Measurements from ENCODE around the gene CORO2A. TPM values are rescaled to one million over a fixed set of nuclear protein-coding genes. Genes with fewer than 3 reads are reported as not detected.

Gene CORO2A
- total RNA-seq, 2 experiments from 2014 or later, result 6.0 to 6.5 TPM

- ChIA-PET POLR2A (no interaction called here), CTCF (no interaction called here)
Measured at GRCh38 chr9:98152526-98152925, 39.9 kb downstream of the CORO2A start.

GRCh38 chr9:98150721-98151120 lies 41.7 kb downstream of the CORO2A start:
- CTCF ChIA-PET, result no interaction called here
- POLR2A ChIA-PET, result no interaction called here

DNA sequence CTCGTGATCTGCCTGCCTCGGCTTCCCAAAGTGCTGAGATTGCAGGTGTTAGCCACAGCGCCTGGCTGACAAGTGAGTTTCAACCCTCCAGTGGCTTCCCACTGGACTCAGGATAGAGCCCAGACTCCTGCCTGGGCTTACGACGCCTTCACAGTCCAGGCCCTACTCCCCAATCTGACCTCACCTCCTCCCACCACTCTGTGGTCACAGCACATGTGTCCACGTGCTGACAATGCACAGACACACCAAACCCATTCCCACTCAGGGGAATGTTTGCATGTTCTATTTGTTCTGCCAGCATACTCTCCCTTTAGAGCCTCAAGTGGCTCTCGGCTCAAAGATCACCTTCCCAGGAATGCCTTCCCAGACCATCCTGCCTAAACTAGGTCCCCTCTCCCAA lies 42.3 kb downstream of the CORO2A start:
- CTCF ChIA-PET, result interaction anchor here (1.7 kb wide), 1 partner anchor 29 kb away, joined by 3 read pairs; no protein-coding TSS in a partner anchor
- POLR2A ChIA-PET, result no interaction called here

- ChIA-PET CTCF (interaction anchor here (1.7 kb wide), 1 partner anchor 29 kb away, joined by 3 read pairs; no protein-coding TSS in a partner anchor), POLR2A (interaction anchor here (0.5 kb wide), 1 partner anchor 34 kb away, joined by 7 read pairs; no protein-coding TSS in a partner anchor)
Measured at GRCh38 chr9:98149422-98149821, 43.0 kb downstream of the CORO2A start.

GRCh38 chr9:98148486-98148885 lies 44.0 kb downstream of the CORO2A start:
- ChIA-PET POLR2A (no interaction called here), CTCF (interaction anchor here (1.4 to 1.7 kb wide), 2 partner anchors 11 to 28 kb away, joined by 3 read pairs; no protein-coding TSS in a partner anchor)

GRCh38 chr9:98147582-98147981 lies 44.9 kb downstream of the CORO2A start:
- POLR2A ChIA-PET, result no interaction called here
- CTCF ChIA-PET, result interaction anchor here (1.4 kb wide), 1 partner anchor 12 kb away, joined by 3 read pairs; no protein-coding TSS in a partner anchor

DNA sequence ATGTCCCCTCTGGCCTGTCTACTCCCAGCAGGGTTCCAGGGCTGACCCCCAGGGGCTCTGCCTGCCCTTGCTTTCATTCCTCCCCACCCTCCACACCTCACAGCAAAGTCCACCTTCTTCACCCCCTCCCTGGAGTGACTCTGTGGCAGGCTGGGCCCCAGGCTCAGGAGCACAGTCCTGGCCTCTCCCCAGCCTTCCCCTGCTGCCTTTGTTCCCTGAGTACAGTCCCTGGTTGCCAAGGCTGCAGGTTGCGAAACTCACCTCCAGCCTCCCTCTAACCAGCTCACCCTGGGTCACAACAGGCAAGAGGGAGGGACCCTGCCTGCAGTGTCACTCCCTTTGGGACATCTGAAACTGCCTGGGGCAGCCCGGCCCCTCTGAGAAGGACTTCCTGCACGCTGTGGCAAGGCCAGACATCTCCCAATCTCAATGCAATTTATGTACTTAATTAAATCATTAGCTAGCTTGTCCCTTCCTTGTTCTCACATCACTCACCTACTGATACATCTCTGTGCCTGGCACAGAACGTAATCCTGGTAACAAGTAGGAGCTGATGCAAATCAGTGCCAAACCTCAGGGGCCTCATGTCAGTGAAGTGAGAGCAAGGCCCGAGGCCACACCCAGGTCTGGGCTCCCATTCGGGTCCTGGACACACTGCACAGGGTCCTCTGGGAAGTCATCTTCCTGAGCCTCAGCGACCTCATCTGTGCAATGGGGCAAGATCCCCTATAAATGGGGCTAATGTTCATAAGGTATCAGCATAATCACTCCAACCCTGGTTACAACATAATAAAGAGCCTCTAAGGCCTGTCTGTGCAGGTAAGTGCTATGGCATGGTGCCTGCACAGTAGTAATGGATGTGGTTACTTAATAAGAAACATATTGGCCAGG lies 46.1 kb downstream of the CORO2A start:
- ChIA-PET POLR2A (no interaction called here), CTCF (no interaction called here)

DNA sequence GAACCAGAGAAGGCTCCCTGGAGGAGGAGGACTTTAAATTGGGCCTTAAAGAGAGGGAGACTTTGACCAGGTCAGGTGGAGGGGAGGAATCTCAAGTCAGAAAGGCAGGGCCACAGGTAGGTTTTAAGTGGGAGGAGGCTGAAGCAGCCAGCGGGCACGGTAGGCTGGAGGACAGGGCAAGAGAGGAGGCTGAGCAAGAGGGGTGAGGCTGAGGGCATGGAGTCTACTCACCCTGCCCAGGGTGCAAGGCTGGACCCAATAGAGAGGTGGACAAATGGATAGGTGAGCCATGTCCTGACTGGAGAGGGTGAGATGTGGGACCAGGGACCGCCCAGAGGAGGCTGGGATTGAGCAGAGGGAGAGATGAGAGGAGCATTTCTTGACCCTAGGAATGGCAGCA lies 47.8 kb downstream of the CORO2A start:
- CTCF ChIA-PET, result no interaction called here
- POLR2A ChIA-PET, result no interaction called here

DNA sequence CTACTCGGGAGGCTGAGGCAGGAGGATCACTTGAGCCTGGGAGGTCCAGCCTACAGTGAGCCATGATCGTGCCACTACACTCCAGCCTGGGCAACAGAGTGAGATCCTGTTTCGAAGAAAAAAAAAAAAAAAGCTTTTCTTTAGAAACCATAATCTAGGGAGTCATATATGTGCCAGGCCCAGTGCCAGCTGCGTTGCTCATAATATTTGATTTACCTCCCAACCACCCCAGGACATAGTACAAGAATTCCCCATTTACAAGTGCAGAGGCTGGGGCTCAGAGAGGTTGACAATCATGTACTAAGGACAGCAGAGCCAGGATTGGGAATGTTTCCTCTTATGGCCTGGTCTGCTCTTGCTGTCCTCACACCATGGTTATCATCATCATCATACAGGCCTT lies 48.4 kb downstream of the CORO2A start:
- POLR2A ChIA-PET, result no interaction called here
- CTCF ChIA-PET, result no interaction called here

DNA sequence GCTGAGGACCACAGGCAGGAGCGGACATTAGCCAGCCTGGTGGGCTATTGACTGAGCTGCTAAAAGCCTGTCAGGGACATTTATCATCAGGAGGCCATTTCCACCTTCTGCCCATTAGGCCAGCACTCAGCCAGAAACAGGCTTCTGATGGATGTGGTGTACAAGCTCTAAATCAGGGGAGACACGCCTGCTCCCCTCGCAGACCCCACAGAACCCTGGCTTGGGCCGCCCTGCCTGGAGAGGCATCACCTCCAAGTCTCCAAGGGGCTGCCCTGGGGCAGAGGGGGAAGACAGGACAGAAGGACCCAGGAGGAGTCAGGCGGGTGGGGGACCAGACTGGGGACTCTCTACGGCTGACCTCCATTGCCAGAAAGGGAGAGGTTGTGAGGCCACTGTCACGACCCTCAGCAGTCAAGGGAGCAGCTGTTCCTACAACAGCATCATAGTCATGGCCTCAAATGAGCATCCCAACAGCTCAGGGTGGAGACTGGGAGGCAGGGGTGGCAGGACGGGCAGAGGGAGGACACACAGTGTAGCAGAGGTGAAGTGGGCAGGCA lies 49.4 kb downstream of the CORO2A start:
- POLR2A ChIA-PET, result no interaction called here
- CTCF ChIA-PET, result no interaction called here

GRCh38 chr9:98142182-98142907 lies 50.1 kb downstream of the CORO2A start:
- ChIA-PET CTCF (no interaction called here), POLR2A (no interaction called here)

GRCh38 chr9:98140503-98140902 lies 51.9 kb downstream of the CORO2A start:
- CTCF ChIA-PET, result no interaction called here
- POLR2A ChIA-PET, result no interaction called here

DNA sequence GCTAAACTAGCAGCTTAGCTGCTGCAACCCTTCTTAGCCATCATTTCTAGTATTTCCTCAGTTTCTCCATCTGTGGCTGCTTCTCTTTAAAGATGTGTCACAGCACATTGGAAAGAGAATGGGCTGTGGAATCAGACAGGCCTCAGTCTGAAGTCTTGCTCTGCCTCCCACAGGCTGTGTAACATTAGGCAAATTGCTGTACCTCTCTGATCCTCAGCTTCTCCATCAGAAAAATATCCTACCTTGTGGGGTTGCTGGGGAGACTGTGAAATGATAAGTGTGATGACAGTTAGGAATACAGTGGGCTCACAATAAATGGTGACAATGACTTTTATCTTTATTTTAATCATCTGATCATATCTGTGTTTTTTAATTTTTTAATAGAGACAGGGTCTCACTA lies 55.9 kb downstream of the CORO2A start:
- POLR2A ChIA-PET, result no interaction called here

GRCh38 chr9:98135938-98136337 lies 56.5 kb downstream of the CORO2A start:
- CTCF ChIA-PET, result no interaction called here

More for the DNA sequence above, 55.9 kb downstream of the CORO2A start:
- CTCF ChIA-PET, result no interaction called here

GRCh38 chr9:98135558-98135934 lies 56.9 kb downstream of the CORO2A start:
- ChIA-PET CTCF (interaction anchor here (1.2 kb wide), 1 partner anchor 26 kb away, joined by 3 read pairs; no protein-coding TSS in a partner anchor), POLR2A (no interaction called here)

More at GRCh38 chr9:98135938-98136337, 56.5 kb downstream of the CORO2A start:
- POLR2A ChIA-PET, result no interaction called here

DNA sequence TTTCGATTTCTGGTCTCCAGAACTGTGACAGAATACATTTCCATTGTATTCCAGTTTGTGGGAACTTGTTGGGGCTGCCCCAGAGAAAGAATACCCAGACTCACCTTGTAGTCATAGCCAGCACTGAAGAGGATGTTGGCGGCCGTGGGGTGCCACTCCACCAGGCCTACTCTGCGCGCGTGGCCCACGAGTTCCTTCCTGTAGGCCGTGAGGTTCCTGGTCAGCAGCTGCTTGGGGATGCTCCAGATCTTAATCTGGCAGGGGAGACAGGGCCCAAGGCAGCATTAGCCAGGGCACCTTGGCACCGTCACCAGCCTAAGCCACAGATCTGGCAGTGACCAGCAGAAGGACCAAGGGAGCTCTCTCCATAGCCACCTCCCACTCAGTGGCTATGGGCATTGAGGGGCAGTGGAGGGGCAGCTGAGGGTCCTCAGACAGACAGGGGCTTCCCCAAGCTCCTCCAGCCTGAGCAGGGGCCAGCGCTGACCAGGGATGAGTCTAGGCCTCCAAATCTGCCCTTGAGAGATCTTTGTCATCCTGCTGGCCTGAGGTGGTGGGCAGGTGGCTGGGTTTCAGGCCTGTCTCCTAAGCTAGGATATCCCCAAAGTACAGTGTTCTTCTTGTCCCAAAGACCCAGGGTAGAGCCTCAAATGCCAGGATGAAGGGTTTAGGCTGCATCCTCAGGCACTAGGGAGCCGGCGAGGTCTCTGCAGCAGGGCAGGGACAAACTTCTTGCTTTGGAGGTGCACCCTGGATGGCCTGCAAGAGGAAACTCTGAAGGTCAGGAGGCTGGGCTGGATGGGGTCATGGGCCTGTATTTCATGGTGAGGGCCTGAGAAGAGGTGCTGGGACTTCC lies 57.5 kb downstream of the CORO2A start:
- ChIA-PET CTCF (interaction anchor here (1.2 kb wide), 1 partner anchor 25 kb away, joined by 3 read pairs; no protein-coding TSS in a partner anchor), POLR2A (no interaction called here)

GRCh38 chr9:98132806-98133631 lies 59.4 kb downstream of the CORO2A start:
- ChIA-PET POLR2A (no interaction called here), CTCF (no interaction called here)

DNA sequence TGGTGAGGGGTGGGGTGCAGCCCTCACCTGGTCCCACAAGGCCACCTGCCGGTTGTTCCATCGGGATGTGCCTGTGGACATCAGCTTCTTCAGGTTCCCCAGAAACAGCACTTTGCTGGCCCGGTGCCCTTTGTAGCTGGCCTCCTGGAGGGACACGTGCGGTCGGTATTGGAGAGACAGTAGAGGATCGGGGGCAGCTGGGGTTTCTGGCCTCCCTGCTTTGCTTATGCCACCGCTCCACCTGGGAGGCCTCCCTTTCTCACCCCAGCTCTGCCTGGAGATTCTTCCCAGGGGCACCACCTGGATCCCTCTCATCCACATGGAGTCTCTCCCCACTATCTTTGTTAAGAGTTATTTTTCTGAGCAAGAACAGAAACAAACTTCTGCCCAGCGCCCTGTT lies 60.3 kb downstream of the CORO2A start:
- ChIA-PET CTCF (no interaction called here), POLR2A (no interaction called here)
